ENCODE data around the gene SPECC1.

GRCh38 chr17:20028443-20028842 is 19.3 kb downstream of the SPECC1 start:
- TF ChIP-seq CTCF (IDR thresholded peaks at IDR 0.05) (no peak), JUND (IDR thresholded peaks at IDR 0.05) (no peak), RAD21 (IDR thresholded peaks at IDR 0.05; ENCODE audit: low read length) (no peak), USF1 (IDR thresholded peaks at IDR 0.05; ENCODE audit: borderline replicate concordance, low read depth) (no peak), USF2 (IDR thresholded peaks at IDR 0.05; ENCODE audit: borderline replicate concordance, low read depth, low read length) (no peak), TAF1 (IDR thresholded peaks at IDR 0.05; ENCODE audit: borderline replicate concordance, low read depth, low read length) (no peak), IRF3 (IDR thresholded peaks at IDR 0.05; ENCODE audit: low read depth, low read length) (no peak)
